GM13976 (cell line): Measurements from ENCODE around the gene PLEKHA1.

Source experiments
- DNase-seq: peaks from one replicate; pipeline ENCODE4 v3.0.0; 2012; ENCODE audit warnings: low spot score
- in situ Hi-C: fragments of 300-500 bp; cut with MboI; formaldehyde crosslinking; loops from one replicate; pipeline ENCODE4 v1.12.0; 2022; ENCODE audit warnings: low sequenced_read_pairs, mixed read lengths, inconsistent platforms; ENCODE audit not compliant: unreplicated experiment
- TF ChIP-seq, protein P1 (sequence below): IDR thresholded peaks from 2 replicates; pipeline ENCODE4 v1.5.1; 2012; ENCODE audit warnings: borderline replicate concordance, mild to moderate bottlenecking; ENCODE audit not compliant: insufficient read depth; ENCODE audit errors: extremely low read depth, missing control alignments, control extremely low read depth

Gene PLEKHA1

DNA sequence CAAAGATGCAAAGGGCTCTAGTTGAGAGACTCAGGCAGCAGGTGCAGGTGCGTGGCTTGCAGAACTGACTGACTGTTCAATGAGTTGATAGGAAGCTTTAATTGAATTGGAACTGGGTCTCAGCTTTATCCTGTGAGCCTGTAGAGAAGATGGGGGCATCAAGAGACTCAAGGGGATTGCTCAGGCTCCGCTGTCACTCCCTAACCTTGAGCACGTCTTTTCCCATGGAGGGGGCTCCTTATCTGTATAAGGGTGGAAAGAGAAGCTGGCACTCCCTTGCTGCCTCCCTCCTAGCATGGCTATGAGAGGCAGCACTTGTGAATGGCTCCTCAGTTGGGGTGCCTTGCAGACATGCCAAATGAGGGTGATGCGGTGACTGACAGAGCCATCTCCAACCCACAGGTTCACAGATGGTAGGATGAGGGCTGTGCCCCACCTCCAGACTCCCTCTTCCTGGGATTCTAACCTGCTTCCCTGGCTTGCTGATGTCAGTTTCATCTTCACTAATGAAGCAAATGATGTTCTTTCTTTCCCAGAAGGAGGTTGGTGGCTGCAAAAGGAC, 12.4 kb upstream of the PLEKHA1 start:
- no peak for DNase-seq
- in situ Hi-C loops = no loop called here
- TF ChIP-seq, protein P1, sequence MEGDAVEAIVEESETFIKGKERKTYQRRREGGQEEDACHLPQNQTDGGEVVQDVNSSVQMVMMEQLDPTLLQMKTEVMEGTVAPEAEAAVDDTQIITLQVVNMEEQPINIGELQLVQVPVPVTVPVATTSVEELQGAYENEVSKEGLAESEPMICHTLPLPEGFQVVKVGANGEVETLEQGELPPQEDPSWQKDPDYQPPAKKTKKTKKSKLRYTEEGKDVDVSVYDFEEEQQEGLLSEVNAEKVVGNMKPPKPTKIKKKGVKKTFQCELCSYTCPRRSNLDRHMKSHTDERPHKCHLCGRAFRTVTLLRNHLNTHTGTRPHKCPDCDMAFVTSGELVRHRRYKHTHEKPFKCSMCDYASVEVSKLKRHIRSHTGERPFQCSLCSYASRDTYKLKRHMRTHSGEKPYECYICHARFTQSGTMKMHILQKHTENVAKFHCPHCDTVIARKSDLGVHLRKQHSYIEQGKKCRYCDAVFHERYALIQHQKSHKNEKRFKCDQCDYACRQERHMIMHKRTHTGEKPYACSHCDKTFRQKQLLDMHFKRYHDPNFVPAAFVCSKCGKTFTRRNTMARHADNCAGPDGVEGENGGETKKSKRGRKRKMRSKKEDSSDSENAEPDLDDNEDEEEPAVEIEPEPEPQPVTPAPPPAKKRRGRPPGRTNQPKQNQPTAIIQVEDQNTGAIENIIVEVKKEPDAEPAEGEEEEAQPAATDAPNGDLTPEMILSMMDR = no peak

DNA sequence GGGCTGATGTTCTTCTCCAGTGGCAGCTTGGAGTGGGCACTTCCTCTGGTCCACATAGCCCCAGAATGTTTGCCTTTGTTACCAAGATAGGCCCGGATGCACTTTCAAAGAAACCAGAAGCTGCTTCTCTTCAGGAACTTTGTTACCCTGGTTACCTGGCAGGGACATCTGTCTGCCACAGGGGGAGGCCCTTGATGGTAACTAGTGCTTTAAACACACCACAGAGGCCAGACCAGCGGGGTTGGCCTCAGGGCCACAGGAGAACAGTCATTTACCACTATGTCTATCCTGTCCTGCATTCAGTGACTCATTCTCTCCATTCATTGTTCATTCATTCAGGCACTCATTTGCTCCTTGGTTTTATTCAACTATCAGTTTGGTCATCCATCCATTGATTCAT, 11.9 kb upstream of the PLEKHA1 start:
- in situ Hi-C loops = no loop called here
- TF ChIP-seq, protein P1 = no peak
- DNase-seq = no peak

DNA sequence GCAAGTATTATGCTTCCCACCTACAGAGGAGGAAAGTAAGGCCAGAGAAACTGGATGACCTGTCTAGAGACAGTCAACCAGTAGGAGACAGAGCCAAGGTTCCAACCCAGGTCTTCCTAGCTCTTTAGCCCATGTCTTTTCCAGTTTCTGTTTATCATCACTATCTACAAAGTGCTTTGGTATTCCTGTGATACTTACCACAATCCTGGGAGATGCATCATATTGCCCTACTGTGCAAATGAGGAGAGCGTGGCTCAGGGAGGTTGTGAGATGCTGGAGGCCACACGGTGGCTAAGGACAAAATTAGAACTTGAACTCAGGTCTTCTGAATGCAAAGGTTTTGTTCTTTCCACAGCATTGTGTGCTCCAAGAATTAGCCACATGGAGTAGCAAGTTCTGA, 11.2 kb upstream of the PLEKHA1 start:
- in situ Hi-C loops = no loop called here
- TF ChIP-seq, protein P1 = no peak
- DNase-seq = no peak

DNA sequence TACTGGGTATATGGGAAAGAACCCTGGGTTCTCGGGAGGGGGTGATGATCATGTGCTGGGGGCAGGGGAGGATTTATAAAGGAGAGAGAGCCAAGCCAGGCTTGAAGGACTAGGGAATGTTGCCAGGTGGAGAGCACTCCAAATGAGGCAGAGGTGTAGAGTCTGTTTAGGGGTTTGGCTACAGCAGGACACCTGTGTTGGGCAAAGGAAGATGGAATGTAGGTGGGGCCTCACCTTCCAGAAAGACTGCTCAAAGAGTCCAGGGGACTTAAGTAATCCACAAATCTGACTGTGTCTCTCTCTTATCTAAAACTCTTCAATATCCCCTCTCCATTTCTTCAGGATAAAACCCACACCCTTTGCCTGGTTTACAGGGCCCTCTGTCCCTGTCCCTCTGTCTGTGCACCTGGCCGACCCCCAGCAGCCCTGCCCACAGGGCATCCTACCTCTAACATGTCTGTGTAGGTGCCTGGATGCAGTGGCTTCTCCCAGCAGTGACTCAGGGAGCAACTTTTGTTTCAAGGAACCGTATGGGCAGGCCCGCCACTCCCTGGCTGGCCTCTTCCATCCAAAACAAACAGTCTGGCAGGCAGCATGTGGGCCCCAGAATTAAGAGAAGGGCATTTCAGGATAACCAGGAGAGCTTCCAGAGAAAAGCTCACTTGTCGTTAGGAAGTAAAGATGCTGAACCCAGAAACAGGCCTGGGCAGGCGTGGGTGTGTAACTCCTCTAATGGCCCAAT, 10.6 kb upstream of the PLEKHA1 start:
- TF ChIP-seq, protein P1 = no peak
- in situ Hi-C loops = no loop called here
- DNase-seq = no peak

DNA sequence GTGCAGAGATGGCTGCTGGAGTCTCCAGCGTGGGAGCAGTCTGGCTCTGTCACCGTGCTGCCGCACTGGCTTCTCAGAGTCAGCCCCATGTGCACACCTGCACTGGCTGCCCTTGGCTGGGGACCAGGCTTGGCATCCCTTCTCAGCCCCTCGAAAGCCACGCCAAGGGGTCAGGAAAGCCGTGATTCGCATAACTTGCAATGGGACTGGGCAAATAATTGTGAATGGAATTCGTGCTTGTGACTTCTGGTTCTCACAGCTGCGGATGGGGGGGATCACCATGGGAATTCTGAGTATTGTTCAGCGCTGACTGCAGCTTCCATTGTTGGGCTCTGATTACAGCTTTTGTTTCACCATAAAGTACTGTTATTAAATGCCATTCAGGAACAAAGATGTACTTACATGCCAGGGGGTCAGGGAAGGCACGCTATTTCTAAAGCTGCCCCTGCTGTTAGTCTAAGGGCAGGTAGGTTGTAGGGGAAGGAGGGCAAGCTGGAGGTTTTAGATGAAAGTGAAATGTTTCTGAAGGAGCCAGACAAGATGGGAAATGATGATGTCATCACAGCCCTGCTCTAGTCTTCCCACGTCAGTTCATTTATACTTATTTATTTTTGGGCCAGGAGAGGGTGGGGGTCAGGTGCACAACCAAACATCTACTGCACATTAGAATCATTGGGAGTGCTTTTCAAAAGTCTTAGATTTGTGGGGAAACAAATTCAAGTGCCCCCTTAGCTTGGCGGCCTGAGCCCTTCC, 5.8 kb upstream of the PLEKHA1 start:
- DNase-seq = no peak
- TF ChIP-seq, protein P1 = no peak
- in situ Hi-C loops = no loop called here

DNA sequence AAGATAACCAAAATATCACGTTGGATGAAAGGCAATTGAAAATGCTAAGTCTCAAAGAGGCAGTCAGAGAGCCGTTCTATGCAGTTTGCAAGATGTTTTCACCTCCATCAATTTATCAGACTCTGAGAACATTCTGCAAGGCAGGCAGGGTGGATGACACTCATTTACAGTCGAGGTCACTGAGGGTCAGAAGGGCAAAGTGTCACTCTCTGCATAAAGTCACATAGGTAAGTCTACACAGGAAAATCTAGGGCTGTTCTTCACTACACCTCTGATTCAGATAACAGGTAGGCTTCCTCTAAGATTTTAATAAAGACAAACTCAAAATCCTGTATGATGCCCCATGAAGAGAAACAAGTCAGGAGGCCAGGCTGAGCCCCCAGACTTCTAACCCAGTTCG, 1.4 kb upstream of the PLEKHA1 start:
- no peak for DNase-seq
- TF ChIP-seq, protein P1 = no peak
- in situ Hi-C loops = no loop called here
